Mesothelial cell of epicardium (in vitro differentiated cells): ENCODE results near the gene SBF2. TPM values are rescaled to one million over a fixed set of nuclear protein-coding genes. Genes with fewer than 3 reads are reported as not detected.

Experiments
- DNase-seq, 2 experiments: peaks; one replicate each; pipeline ENCODE4 v3.0.0; 2021; ENCODE audit warnings: low spot score in 2 of 2; ENCODE audit not compliant: unreplicated experiment in 2 of 2
- H3K27ac Mint-ChIP-seq: 2 replicates; pipeline ENCODE4 v1.8.0; 2021; ENCODE audit warnings: mixed read lengths
- H3K27me3 Mint-ChIP-seq: 2 replicates; pipeline ENCODE4 v1.8.0; 2021; ENCODE audit warnings: low read depth, mixed read lengths
- H3K36me3 Mint-ChIP-seq: 2 replicates; pipeline ENCODE4 v1.8.0; 2021; ENCODE audit warnings: mixed read lengths
- H3K4me1 Mint-ChIP-seq: 2 replicates; pipeline ENCODE4 v1.8.0; 2021; ENCODE audit warnings: mixed read lengths
- H3K4me3 Mint-ChIP-seq: 2 replicates; pipeline ENCODE4 v1.8.0; 2021; ENCODE audit warnings: mild to moderate bottlenecking, moderate library complexity, mixed read lengths
- H3K9me3 Mint-ChIP-seq: 2 replicates; pipeline ENCODE4 v1.8.0; 2021; ENCODE audit warnings: mixed read lengths
- total RNA-seq: library from RNA; stranded (reverse); gene quantifications from 3 replicates; pipeline ENCODE4 v1.2.1, GENCODE V29; 2021
- TF ChIP-seq, protein P1 (sequence below): fragments of 200-600 bp; sonication (generic); IDR thresholded peaks from one replicate; pipeline ENCODE4 v1.5.0; 2021; ENCODE audit warnings: antibody characterized with exemption; ENCODE audit not compliant: unreplicated experiment

Gene SBF2
- total RNA-seq, 1 donor from 2014 or later, result 58.4 TPM

- TF ChIP-seq, protein P1, sequence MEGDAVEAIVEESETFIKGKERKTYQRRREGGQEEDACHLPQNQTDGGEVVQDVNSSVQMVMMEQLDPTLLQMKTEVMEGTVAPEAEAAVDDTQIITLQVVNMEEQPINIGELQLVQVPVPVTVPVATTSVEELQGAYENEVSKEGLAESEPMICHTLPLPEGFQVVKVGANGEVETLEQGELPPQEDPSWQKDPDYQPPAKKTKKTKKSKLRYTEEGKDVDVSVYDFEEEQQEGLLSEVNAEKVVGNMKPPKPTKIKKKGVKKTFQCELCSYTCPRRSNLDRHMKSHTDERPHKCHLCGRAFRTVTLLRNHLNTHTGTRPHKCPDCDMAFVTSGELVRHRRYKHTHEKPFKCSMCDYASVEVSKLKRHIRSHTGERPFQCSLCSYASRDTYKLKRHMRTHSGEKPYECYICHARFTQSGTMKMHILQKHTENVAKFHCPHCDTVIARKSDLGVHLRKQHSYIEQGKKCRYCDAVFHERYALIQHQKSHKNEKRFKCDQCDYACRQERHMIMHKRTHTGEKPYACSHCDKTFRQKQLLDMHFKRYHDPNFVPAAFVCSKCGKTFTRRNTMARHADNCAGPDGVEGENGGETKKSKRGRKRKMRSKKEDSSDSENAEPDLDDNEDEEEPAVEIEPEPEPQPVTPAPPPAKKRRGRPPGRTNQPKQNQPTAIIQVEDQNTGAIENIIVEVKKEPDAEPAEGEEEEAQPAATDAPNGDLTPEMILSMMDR, result no peak
- Mint-ChIP-seq H3K27ac (no peak overlapping the region), H3K4me3 (no peak overlapping the region), H3K36me3 (no peaks in the 10 kb centered on the region), H3K9me3 (no peaks in the 10 kb centered on the region), H3K27me3 (peaks cover 5% of the 10 kb centered on the region), H3K4me1 (peaks cover 24% of the 10 kb centered on the region)
- no peak for DNase-seq
These were observed 30.5 kb upstream of the SBF2 start for GRCh38 chr11:10324474-10324873.

- TF ChIP-seq, protein P1, result no peak
- Mint-ChIP-seq H3K27me3 (peaks cover 5% of the 10 kb centered on the region), H3K4me3 (no peak overlapping the region), H3K36me3 (no peaks in the 10 kb centered on the region), H3K27ac (no peak overlapping the region), H3K9me3 (no peaks in the 10 kb centered on the region), H3K4me1 (peaks cover 17% of the 10 kb centered on the region)
- no peak for DNase-seq
These were observed 29.8 kb upstream of the SBF2 start for GRCh38 chr11:10323793-10324170.

DNA sequence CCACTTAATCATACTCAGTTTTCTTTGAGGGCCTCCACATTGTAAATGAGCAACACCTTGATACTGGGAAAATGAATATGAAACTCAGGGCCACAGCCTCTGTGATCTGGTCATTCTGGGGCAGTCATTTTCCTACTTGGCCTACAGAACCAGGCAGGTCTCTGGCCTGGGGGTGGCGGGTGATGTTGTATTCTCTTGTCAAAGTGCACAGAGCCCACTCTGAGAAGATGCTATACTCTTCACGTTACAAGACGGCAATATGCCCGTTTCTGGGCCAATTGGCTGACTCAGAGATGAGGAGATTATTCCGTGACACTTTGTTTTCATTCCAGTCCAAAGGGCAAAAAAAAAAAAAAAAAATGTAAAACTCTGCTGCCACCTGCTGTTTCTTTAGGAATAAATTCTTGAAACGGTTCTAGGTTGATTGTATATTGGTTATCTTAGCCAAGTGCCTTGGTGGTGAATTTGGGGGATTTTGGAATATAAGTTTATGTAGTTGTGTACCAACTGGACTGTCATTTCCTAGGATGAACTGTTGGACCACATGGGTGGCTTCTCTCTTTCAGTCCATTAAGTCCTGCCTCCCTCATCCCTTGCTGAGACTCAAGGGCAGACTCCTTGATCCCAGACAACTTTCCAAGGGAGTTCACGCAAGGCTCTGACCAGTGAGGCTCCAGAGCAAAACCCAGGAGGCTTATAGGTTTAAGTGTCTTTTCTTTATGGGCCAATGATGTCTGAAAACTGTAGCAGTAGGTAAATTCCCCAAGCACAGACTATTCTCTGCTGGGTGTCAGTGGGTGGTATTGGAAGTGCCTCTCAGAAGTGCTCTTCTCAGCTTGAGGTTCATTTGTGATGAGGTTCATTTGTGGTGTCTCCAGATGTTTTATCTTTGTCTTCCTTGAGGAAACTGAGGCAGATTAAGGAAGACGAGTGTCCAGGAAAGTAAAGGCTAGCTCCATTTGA, 29.1 kb upstream of the SBF2 start:
- H3K36me3 Mint-ChIP-seq, result no peaks in the 10 kb centered on the region
- TF ChIP-seq, protein P1, result peak; percentile 77
- H3K4me3 Mint-ChIP-seq, result no peak overlapping the region
- peaks cover 5% of the 10 kb centered on the region for H3K27me3 Mint-ChIP-seq
- DNase-seq, result no peak
- H3K4me1 Mint-ChIP-seq, result peaks cover 11% of the 10 kb centered on the region
- peak overlapping the region; percentile 57 for H3K27ac Mint-ChIP-seq
- no peaks in the 10 kb centered on the region for H3K9me3 Mint-ChIP-seq

DNA sequence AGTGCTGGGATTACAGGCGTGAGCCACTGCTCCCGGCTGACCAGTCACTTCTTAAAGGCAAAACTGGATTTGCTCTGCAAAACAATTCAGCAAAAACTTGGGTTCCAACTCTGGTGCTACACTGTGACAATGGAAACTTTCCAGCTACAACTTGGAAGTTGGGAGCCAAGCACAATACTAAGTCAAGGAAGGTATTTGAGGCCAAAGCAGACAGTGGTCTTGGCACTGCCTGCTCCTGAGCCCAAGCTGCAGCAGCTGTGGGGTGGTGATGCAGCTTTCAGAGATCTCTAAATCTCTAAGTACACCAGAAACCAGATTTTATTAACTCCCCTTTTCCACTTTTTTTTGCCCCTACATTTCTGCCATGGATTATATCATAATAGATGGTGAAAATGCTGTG, 28.4 kb upstream of the SBF2 start:
- Mint-ChIP-seq H3K27me3 (peaks cover 5% of the 10 kb centered on the region), H3K27ac (no peak overlapping the region), H3K9me3 (no peaks in the 10 kb centered on the region), H3K36me3 (no peaks in the 10 kb centered on the region), H3K4me1 (peaks cover 10% of the 10 kb centered on the region), H3K4me3 (no peak overlapping the region)
- TF ChIP-seq, protein P1, result no peak
- no peak for DNase-seq

GRCh38 chr11:10320736-10321465, 26.9 kb upstream of the SBF2 start:
- H3K4me3 Mint-ChIP-seq, result no peak overlapping the region
- no peaks in the 10 kb centered on the region for H3K36me3 Mint-ChIP-seq
- no peak for DNase-seq
- TF ChIP-seq, protein P1, result no peak
- H3K4me1 Mint-ChIP-seq, result peaks cover 14% of the 10 kb centered on the region
- peaks cover 5% of the 10 kb centered on the region for H3K27me3 Mint-ChIP-seq
- no peak overlapping the region for H3K27ac Mint-ChIP-seq
- H3K9me3 Mint-ChIP-seq, result no peaks in the 10 kb centered on the region
